Germinal center (tissue), 1 donor: ENCODE results near the gene IFT43.

ENCODE experiments used
- DNase-seq: peaks from one replicate; pipeline ENCODE4 v3.0.0; 2012; ENCODE audit warnings: mixed read lengths, low spot score

Gene IFT43

GRCh38 chr14:75985618-75986438 is at the start of gene IFT43:
Gene IFT43 (plus strand): TSS chr14:75985763. CDS start chr14:75985787, 24 bp downstream.
- peak; percentile 89 for DNase-seq

GRCh38 chr14:75939200-75939599 is 46.4 kb upstream of the IFT43 start:
- DNase-seq = no peak

- no peak for DNase-seq
These were observed 44.5 kb upstream of the IFT43 start for GRCh38 chr14:75941030-75941429.

GRCh38 chr14:75944607-75945241 is 40.8 kb upstream of the IFT43 start:
- no peak for DNase-seq

GRCh38 chr14:75946785-75947184 is 38.8 kb upstream of the IFT43 start:
- no peak for DNase-seq

- no peak for DNase-seq
These were observed 33.1 kb upstream of the IFT43 start for GRCh38 chr14:75952489-75952888.

- DNase-seq = no peak
These were observed 26.5 kb upstream of the IFT43 start for GRCh38 chr14:75959031-75959430.

GRCh38 chr14:75960231-75960630 is 25.3 kb upstream of the IFT43 start:
- peak; percentile 74 for DNase-seq

- no peak for DNase-seq
These were observed 23.9 kb upstream of the IFT43 start for GRCh38 chr14:75961662-75962061.

GRCh38 chr14:75967866-75968265 is 17.7 kb upstream of the IFT43 start:
- DNase-seq = no peak

- no peak for DNase-seq
These were observed 17.1 kb upstream of the IFT43 start for GRCh38 chr14:75968456-75968855.

GRCh38 chr14:75969126-75969525 is 16.4 kb upstream of the IFT43 start:
- no peak for DNase-seq

GRCh38 chr14:75969891-75970290 is 15.7 kb upstream of the IFT43 start:
- DNase-seq = no peak

GRCh38 chr14:75970989-75971388 is 14.6 kb upstream of the IFT43 start:
- no peak for DNase-seq

GRCh38 chr14:75971509-75971908 is 14.1 kb upstream of the IFT43 start:
- DNase-seq = no peak

- DNase-seq = no peak
These were observed 12.7 kb upstream of the IFT43 start for GRCh38 chr14:75972801-75973421.

- no peak for DNase-seq
These were observed 8.6 kb upstream of the IFT43 start for GRCh38 chr14:75976826-75977581.

GRCh38 chr14:75977582-75977943 is 8.0 kb upstream of the IFT43 start:
- no peak for DNase-seq

GRCh38 chr14:75978249-75978731 is 7.3 kb upstream of the IFT43 start:
- DNase-seq = peak; percentile 36

- peak; percentile 51 for DNase-seq
These were observed 6.4 kb upstream of the IFT43 start for GRCh38 chr14:75979071-75979571.

- DNase-seq = no peak
These were observed 5.7 kb upstream of the IFT43 start for GRCh38 chr14:75979648-75980565.
